HepG2 (cell line): Measurements from ENCODE around the gene MEGF6. TPM values are rescaled to one million over a fixed set of nuclear protein-coding genes. Genes with fewer than 3 reads are reported as not detected.

Experiments used
- GABPA ChIP-seq, 2 experiments: IDR thresholded peaks; 2 replicates each; pipeline ENCODE4 v1.6.1; 2011 to 2016; ENCODE audit warnings: low read depth in 2 of 2, low read length in 1 of 2, missing biosample characterization in 1 of 2, missing genetic modification characterization in 1 of 2
- HCFC1 ChIP-seq: fragments of 150-350 bp; IDR thresholded peaks from 2 replicates; pipeline ENCODE4 v1.6.1; 2014; ENCODE audit warnings: low read depth, low read length
- HHEX ChIP-seq: IDR thresholded peaks from 2 replicates; pipeline ENCODE4 v1.6.1; 2016; ENCODE audit warnings: control low read depth
- KDM5A ChIP-seq: fragments of 200-600 bp; sonication (generic); IDR thresholded peaks from 2 replicates; pipeline ENCODE4 v1.7.0; 2018; ENCODE audit warnings: antibody characterized with exemption, mild to moderate bottlenecking, low read length, borderline replicate concordance
- REL ChIP-seq: sonication (generic); formaldehyde crosslinking; conservative IDR thresholded peaks from 2 replicates; pipeline ENCODE4 v1.8.0; 2022; ENCODE audit warnings: mild to moderate bottlenecking, missing genetic modification reagents, moderate library complexity
- SIN3A ChIP-seq: IDR thresholded peaks from 2 replicates; pipeline ENCODE4 v1.6.1; 2011; ENCODE audit warnings: low read depth, mild to moderate bottlenecking, control low read depth, low read length, borderline replicate concordance
- SMAD1 ChIP-seq: sonication (generic); formaldehyde crosslinking; IDR thresholded peaks from 2 replicates; pipeline ENCODE4 v1.4.0; 2020; ENCODE audit warnings: missing genetic modification reagents, low read depth, mild to moderate bottlenecking, borderline replicate concordance
- ZFP62 ChIP-seq: sonication (generic); formaldehyde crosslinking; IDR thresholded peaks from 2 replicates; pipeline ENCODE4 v1.4.0; 2020; ENCODE audit warnings: missing genetic modification reagents
- ZNF20 ChIP-seq: sonication (generic); formaldehyde crosslinking; IDR thresholded peaks from 2 replicates; pipeline ENCODE4 v1.4.0; 2020; ENCODE audit warnings: mild to moderate bottlenecking, moderate library complexity, missing genetic modification reagents
- ZNF234 ChIP-seq: sonication (generic); formaldehyde crosslinking; conservative IDR thresholded peaks from 2 replicates; pipeline ENCODE4 v1.5.1; 2020; ENCODE audit warnings: mild to moderate bottlenecking, missing genetic modification reagents
- ZNF331 ChIP-seq: sonication (generic); formaldehyde crosslinking; IDR thresholded peaks from 2 replicates; pipeline ENCODE4 v1.4.0; 2020; ENCODE audit warnings: missing genetic modification reagents
- ZNF530 ChIP-seq: sonication (generic); formaldehyde crosslinking; IDR thresholded peaks from 2 replicates; pipeline ENCODE4 v1.5.0; 2020; ENCODE audit warnings: low read depth, mild to moderate bottlenecking, missing genetic modification reagents
- ZNF547 ChIP-seq: sonication (generic); formaldehyde crosslinking; IDR thresholded peaks from 2 replicates; pipeline ENCODE4 v1.5.1; 2020; ENCODE audit warnings: mild to moderate bottlenecking, missing genetic modification reagents
- ZNF605 ChIP-seq: sonication (generic); formaldehyde crosslinking; IDR thresholded peaks from 2 replicates; pipeline ENCODE4 v1.8.0; 2022; ENCODE audit warnings: mild to moderate bottlenecking, missing genetic modification reagents
- ZNF644 ChIP-seq: IDR thresholded peaks from 2 replicates; pipeline ENCODE4 v1.6.1; 2016; ENCODE audit warnings: low read depth
- ZNF703 ChIP-seq: sonication (generic); formaldehyde crosslinking; IDR thresholded peaks from 2 replicates; pipeline ENCODE4 v1.5.1; 2020; ENCODE audit warnings: missing genetic modification reagents, mild to moderate bottlenecking, moderate library complexity, borderline replicate concordance
- ZNF746 ChIP-seq: sonication (generic); formaldehyde crosslinking; IDR thresholded peaks from 2 replicates; pipeline ENCODE4 v1.8.0; 2022; ENCODE audit warnings: mild to moderate bottlenecking, missing genetic modification reagents
- polyA plus RNA-seq, 8 experiments: library from polyadenylated mRNA; depleted of rRNA in 3 of 8; stranded (reverse) in 7 of 8; unstranded in 1 of 8; fragments of >200 nt; fragmentation: Illumina TruSeq in 4 of 8; extraction: Trizol in 4 of 8; gene quantifications; 2 replicates each; pipeline versions ENCODE4 v1.2.1 to v1.2.3, GENCODE V29; 2011 to 2016; ENCODE audit warnings: low read depth in 4 of 8, missing spikeins in 1 of 8, mixed read lengths in 1 of 8; ENCODE audit not compliant: insufficient read depth in 1 of 8
- total RNA-seq, 5 experiments: library from RNA; depleted of rRNA; stranded (reverse); fragments of >200 nt; fragmentation: Illumina TruSeq; extraction: Trizol; gene quantifications; 2 replicates each; pipeline ENCODE4 v1.2.3, GENCODE V29; 2016; ENCODE audit warnings: low read depth in 1 of 5
- TF ChIP-seq, protein P1 (sequence below): sonication (generic); formaldehyde crosslinking; IDR thresholded peaks from 2 replicates; pipeline ENCODE4 v1.4.0; 2020; ENCODE audit warnings: missing genetic modification reagents
- TF ChIP-seq, protein P2 (sequence below): sonication (generic); formaldehyde crosslinking; IDR thresholded peaks from 2 replicates; pipeline ENCODE4 v1.5.0; 2020; ENCODE audit warnings: mild to moderate bottlenecking, missing genetic modification reagents
- TF ChIP-seq, protein P3 (sequence below): sonication (generic); formaldehyde crosslinking; IDR thresholded peaks from 2 replicates; pipeline ENCODE4 v1.4.0; 2020; ENCODE audit warnings: mild to moderate bottlenecking, missing genetic modification reagents
- TF ChIP-seq, protein P4 (sequence below): IDR thresholded peaks from 2 replicates; pipeline ENCODE4 v1.6.1; 2016; ENCODE audit warnings: missing compliant biosample characterization, missing genetic modification reagents, borderline replicate concordance

The MEGF6 gene
- total and polyA plus RNA-seq, 2 of the 13 experiments (the other 11 are each of a cell fraction or from before 2014, with no cell fraction given) = 1.9 TPM

DNA sequence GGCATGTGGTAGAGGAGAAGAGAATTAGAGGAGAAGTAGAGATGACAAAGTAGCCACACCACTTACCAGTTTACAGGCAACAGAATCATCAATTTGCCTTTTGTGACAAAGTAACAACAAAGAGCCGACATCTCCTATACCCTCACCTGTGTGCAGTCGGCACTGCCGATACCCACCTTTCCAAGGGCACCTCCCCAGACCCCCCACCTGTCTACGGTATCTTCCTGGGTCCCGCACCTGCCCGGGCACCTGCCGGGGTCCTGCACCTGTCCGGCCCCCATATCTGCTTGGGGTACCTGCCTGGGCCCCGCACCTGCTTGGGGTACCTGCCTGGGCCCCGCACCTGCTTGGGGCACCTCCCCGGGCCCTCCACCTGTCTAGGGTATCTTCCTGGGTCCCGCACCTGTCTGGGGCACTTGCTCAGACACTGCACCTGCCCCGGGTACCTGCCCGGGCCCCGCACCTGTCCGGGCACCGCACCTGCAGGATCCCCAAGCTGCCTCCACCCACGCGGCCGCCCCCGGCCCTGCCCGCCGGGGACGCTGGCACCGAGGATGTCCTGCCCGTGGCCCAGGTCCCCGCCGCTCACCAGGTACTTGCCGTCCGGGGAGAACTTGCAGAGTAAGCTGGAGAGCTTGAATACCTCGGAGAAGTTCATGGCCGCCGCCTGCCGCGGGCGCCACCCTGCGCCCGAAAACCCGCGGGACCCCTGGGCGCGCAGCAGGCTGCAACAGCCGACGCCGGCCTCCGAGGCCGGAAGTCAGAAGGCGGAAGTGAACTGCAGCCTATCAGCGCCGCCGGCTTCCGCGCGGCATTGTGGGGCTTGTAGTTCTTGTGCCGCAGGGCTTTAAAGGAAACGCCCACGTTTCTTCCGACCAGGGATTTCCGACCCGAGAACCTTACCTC lies 38.3 kb upstream of the MEGF6 start, which contains the start of gene WRAP73 (continued):
- TF ChIP-seq, protein P1, sequence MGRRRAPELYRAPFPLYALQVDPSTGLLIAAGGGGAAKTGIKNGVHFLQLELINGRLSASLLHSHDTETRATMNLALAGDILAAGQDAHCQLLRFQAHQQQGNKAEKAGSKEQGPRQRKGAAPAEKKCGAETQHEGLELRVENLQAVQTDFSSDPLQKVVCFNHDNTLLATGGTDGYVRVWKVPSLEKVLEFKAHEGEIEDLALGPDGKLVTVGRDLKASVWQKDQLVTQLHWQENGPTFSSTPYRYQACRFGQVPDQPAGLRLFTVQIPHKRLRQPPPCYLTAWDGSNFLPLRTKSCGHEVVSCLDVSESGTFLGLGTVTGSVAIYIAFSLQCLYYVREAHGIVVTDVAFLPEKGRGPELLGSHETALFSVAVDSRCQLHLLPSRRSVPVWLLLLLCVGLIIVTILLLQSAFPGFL (CRISPR knock-in tag) = no peak
- no peak for TF ChIP-seq ZNF530
- peak; percentile 90 for TF ChIP-seq HCFC1
- TF ChIP-seq ZNF547 (CRISPR knock-in tag) = no peak
- TF ChIP-seq ZNF20 (CRISPR knock-in tag) = no peak
- TF ChIP-seq ZNF234 (CRISPR knock-in tag) = 0 out of 2 replicates have a peak, but pooled peaks have one; percentile 34
- TF ChIP-seq ZNF605 (CRISPR knock-in tag) = no peak
- no peak for TF ChIP-seq REL (CRISPR knock-in tag)
- TF ChIP-seq, protein P2, sequence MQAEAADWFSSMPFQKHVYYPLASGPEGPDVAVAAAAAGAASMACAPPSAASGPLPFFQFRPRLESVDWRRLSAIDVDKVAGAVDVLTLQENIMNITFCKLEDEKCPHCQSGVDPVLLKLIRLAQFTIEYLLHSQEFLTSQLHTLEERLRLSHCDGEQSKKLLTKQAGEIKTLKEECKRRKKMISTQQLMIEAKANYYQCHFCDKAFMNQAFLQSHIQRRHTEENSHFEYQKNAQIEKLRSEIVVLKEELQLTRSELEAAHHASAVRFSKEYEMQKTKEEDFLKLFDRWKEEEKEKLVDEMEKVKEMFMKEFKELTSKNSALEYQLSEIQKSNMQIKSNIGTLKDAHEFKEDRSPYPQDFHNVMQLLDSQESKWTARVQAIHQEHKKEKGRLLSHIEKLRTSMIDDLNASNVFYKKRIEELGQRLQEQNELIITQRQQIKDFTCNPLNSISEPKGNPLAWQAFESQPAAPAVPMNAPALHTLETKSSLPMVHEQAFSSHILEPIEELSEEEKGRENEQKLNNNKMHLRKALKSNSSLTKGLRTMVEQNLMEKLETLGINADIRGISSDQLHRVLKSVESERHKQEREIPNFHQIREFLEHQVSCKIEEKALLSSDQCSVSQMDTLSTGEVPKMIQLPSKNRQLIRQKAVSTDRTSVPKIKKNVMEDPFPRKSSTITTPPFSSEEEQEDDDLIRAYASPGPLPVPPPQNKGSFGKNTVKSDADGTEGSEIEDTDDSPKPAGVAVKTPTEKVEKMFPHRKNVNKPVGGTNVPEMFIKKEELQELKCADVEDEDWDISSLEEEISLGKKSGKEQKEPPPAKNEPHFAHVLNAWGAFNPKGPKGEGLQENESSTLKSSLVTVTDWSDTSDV (CRISPR knock-in tag) = no peak
- no peak for TF ChIP-seq ZNF703
- 0 out of 2 replicates have a peak, but pooled peaks have one; percentile 58 for TF ChIP-seq SMAD1 (CRISPR knock-in tag)
- TF ChIP-seq, protein P3, sequence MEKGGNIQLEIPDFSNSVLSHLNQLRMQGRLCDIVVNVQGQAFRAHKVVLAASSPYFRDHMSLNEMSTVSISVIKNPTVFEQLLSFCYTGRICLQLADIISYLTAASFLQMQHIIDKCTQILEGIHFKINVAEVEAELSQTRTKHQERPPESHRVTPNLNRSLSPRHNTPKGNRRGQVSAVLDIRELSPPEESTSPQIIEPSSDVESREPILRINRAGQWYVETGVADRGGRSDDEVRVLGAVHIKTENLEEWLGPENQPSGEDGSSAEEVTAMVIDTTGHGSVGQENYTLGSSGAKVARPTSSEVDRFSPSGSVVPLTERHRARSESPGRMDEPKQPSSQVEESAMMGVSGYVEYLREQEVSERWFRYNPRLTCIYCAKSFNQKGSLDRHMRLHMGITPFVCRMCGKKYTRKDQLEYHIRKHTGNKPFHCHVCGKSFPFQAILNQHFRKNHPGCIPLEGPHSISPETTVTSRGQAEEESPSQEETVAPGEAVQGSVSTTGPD (CRISPR knock-in tag) = no peak
- TF ChIP-seq SIN3A = peak; percentile 68; the same call in 1 of the 2 replicates
- no peak for TF ChIP-seq ZNF644 (CRISPR knock-in tag)
- peak; percentile 84 for TF ChIP-seq GABPA (IDR thresholded peaks at IDR 0.05; ENCODE audit: low read depth, low read length)
- TF ChIP-seq GABPA (CRISPR knock-in tag; IDR thresholded peaks at IDR 0.05; ENCODE audit: low read depth) = peak; percentile 91
- peak; percentile 39; the same call in 1 of the 2 replicates for TF ChIP-seq KDM5A
- TF ChIP-seq, protein P4, sequence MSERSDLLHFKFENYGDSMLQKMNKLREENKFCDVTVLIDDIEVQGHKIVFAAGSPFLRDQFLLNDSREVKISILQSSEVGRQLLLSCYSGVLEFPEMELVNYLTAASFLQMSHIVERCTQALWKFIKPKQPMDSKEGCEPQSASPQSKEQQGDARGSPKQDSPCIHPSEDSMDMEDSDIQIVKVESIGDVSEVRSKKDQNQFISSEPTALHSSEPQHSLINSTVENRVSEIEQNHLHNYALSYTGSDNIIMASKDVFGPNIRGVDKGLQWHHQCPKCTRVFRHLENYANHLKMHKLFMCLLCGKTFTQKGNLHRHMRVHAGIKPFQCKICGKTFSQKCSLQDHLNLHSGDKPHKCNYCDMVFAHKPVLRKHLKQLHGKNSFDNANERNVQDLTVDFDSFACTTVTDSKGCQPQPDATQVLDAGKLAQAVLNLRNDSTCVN (CRISPR knock-in tag) = no peak
- TF ChIP-seq ZFP62 (CRISPR knock-in tag) = no peak
- no peak for TF ChIP-seq HHEX (CRISPR knock-in tag)
- no peak for TF ChIP-seq ZNF331 (CRISPR knock-in tag)
- TF ChIP-seq ZNF746 (CRISPR knock-in tag) = no peak
